OCI-LY1 (cell line): ENCODE results near the gene CD96.

Experiments used
- CTCF ChIP-seq: fragments of 200-600 bp; sonication (generic), shearing (Covaris generic); IDR thresholded peaks from 2 replicates; pipeline ENCODE4 v1.5.1; 2017; ENCODE audit warnings: mild to moderate bottlenecking, antibody characterized with exemption, low read length, moderate library complexity, mixed read lengths
- EZH2 ChIP-seq: fragments of 200-600 bp; sonication (generic), shearing (Covaris generic); IDR thresholded peaks from 2 replicates; pipeline ENCODE4 v1.8.0; 2017; ENCODE audit warnings: borderline replicate concordance, mixed run types, mild to moderate bottlenecking, antibody characterized with exemption, low read length, moderate library complexity, mixed read lengths

GRCh38 chr3:111701292-111701906 lies 159.4 kb downstream of the CD96 start:
- no peak for TF ChIP-seq EZH2
- no peak for TF ChIP-seq CTCF
